Calu3 (cell line): Measurements from ENCODE around the gene GAREM1. TPM values are rescaled to one million over a fixed set of nuclear protein-coding genes. Genes with fewer than 3 reads are reported as not detected.

Experiments used
- BruUV-seq: library from RNA; stranded (reverse); fragments of 400-500 nt; replicated peaks from 2 replicates; lab custom pipeline; 2021; lab: Mats Ljungman, UMichigan
- CTCF ChIA-PET: fragments of 300-600 bp; sonication (Branson Sonifier 250); formaldehyde crosslinking; loops from one replicate; lab custom pipeline; 2022; ENCODE audit warnings: antibody characterized with exemption; lab: Charles Lee
- DNase-seq: peaks from one replicate; pipeline ENCODE4 v3.0.0; 2022
- H3K27ac Mint-ChIP-seq: one replicate; pipeline ENCODE4 v1.8.0; 2022; ENCODE audit warnings: mixed read lengths; ENCODE audit not compliant: unreplicated experiment
- H3K27me3 Mint-ChIP-seq: one replicate; pipeline ENCODE4 v1.8.0; 2022; ENCODE audit warnings: mixed read lengths; ENCODE audit not compliant: unreplicated experiment
- H3K36me3 Mint-ChIP-seq: one replicate; pipeline ENCODE4 v1.8.0; 2022; ENCODE audit warnings: mild to moderate bottlenecking, moderate library complexity, mixed read lengths; ENCODE audit not compliant: insufficient read depth, unreplicated experiment
- H3K4me1 Mint-ChIP-seq: one replicate; pipeline ENCODE4 v1.8.0; 2022; ENCODE audit warnings: mild to moderate bottlenecking, low read depth, mixed read lengths; ENCODE audit not compliant: unreplicated experiment
- H3K4me3 Mint-ChIP-seq: one replicate; pipeline ENCODE4 v1.8.0; 2022; ENCODE audit warnings: mild to moderate bottlenecking, low read depth, moderate library complexity, mixed read lengths; ENCODE audit not compliant: unreplicated experiment
- H3K9me3 Mint-ChIP-seq: one replicate; pipeline ENCODE4 v1.8.0; 2022; ENCODE audit warnings: low read depth, mixed read lengths; ENCODE audit not compliant: unreplicated experiment
- intact Hi-C: fragments of 100-400 bp; cut with micrococcal nuclease; formaldehyde crosslinking; loops from one replicate; pipeline ENCODE4 v1.10.0; 2022; ENCODE audit not compliant: unreplicated experiment
- total RNA-seq: library from RNA; stranded (reverse); gene quantifications from 2 replicates; pipeline ENCODE4 v1.2.3, GENCODE V29; 2022
- TF ChIP-seq, protein P1 (sequence below): fragments of 200-600 bp; IDR thresholded peaks from one replicate; pipeline ENCODE4 v1.8.0; 2022; ENCODE audit warnings: antibody characterized with exemption; ENCODE audit not compliant: unreplicated experiment

GAREM1 gene
- total RNA-seq, 1 experiment from 2014 or later, result 19.3 TPM

DNA sequence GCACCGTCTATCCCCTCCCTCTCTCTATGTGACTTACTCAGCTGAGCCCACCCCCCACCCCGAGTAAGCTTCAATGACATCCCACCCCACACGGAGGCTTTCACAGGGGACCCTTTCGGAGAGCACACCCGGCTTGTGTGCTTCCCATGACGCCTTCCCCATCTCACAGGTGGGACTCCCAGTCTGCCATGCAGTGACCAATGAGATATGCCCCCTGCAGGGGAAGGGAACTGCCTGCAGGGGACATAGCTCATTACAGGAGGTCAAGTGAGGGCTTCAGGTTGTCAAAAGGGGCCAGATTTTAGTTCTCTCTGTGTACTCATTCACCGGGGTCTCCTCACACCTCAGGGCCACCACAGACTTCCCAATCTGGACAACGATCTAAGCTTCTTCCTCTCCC lies 112.6 kb downstream of the GAREM1 start:
- Mint-ChIP-seq H3K27ac (no peak overlapping the region), H3K36me3 (no peaks in the 10 kb centered on the region), H3K4me3 (no peak overlapping the region), H3K4me1 (peaks cover 61% of the 10 kb centered on the region), H3K9me3 (peaks cover 2% of the 10 kb centered on the region), H3K27me3 (no peaks in the 10 kb centered on the region)
- CTCF ChIA-PET, result interaction anchor here (0.5 kb wide), 1 partner anchor 222 kb away, joined by 3 read pairs; no protein-coding TSS in a partner anchor
- DNase-seq, result no peak
- intact Hi-C loops, result no loop called here
- BruUV-seq, result no TSS peak
- TF ChIP-seq, protein P1, sequence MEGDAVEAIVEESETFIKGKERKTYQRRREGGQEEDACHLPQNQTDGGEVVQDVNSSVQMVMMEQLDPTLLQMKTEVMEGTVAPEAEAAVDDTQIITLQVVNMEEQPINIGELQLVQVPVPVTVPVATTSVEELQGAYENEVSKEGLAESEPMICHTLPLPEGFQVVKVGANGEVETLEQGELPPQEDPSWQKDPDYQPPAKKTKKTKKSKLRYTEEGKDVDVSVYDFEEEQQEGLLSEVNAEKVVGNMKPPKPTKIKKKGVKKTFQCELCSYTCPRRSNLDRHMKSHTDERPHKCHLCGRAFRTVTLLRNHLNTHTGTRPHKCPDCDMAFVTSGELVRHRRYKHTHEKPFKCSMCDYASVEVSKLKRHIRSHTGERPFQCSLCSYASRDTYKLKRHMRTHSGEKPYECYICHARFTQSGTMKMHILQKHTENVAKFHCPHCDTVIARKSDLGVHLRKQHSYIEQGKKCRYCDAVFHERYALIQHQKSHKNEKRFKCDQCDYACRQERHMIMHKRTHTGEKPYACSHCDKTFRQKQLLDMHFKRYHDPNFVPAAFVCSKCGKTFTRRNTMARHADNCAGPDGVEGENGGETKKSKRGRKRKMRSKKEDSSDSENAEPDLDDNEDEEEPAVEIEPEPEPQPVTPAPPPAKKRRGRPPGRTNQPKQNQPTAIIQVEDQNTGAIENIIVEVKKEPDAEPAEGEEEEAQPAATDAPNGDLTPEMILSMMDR, result no peak

DNA sequence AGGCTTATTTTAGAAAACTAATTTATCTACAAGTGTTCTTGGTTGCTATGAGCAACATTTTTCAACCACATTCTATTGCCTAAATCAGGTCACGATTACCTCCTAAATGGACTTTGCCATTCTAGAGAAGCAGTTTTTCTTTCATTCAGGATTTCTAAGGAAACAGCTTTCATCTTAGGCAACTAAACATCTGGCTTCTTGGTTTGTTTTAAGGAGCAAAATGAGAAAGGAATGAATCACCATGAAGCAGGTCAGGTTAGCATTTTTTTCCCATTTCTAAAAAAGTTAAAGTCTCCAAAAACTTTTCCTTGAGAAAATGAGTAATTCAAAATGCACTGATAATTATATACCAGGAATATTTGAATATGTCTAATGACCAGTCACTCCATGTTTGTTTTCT lies 114.8 kb downstream of the GAREM1 start:
- CTCF ChIA-PET, result interaction anchor here (1.1 kb wide), 1 partner anchor 65 kb away, joined by 8 read pairs; no protein-coding TSS in a partner anchor
- no peaks in the 10 kb centered on the region for H3K36me3 Mint-ChIP-seq
- BruUV-seq, result no TSS peak
- no peak overlapping the region for H3K4me3 Mint-ChIP-seq
- intact Hi-C loops, result no loop called here
- peaks cover 2% of the 10 kb centered on the region for H3K9me3 Mint-ChIP-seq
- H3K4me1 Mint-ChIP-seq, result peaks cover 63% of the 10 kb centered on the region
- TF ChIP-seq, protein P1, result no peak
- H3K27ac Mint-ChIP-seq, result no peak overlapping the region
- no peaks in the 10 kb centered on the region for H3K27me3 Mint-ChIP-seq
- DNase-seq, result no peak

DNA sequence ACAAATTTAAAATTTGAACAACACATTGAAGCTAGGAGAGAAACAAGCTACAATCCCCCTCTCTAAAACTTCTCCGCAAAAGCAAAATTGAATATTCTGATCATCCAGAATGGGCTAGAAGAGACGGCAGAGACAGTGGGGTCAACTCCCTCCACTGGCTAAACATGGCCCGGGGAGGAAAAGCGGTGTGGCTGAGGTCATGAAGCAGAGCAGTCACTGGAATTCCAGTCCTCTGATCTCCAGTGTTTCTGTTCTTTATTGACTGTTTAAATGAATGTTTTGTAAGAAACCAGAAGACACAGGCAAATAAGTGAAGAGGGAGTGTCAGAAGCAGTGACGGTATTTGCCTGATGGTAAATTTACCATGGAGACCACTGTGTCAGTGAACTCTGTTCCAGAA lies 116.2 kb downstream of the GAREM1 start:
- peak overlapping the region; percentile 29 for H3K27ac Mint-ChIP-seq
- no peak for DNase-seq
- CTCF ChIA-PET, result no interaction called here
- TF ChIP-seq, protein P1, result no peak
- peaks cover 66% of the 10 kb centered on the region for H3K4me1 Mint-ChIP-seq
- BruUV-seq, result no TSS peak
- H3K4me3 Mint-ChIP-seq, result no peak overlapping the region
- intact Hi-C loops, result loop anchor here (5.0 kb wide), 1 partner anchor 52 kb away; no protein-coding TSS in a partner anchor
- no peaks in the 10 kb centered on the region for H3K36me3 Mint-ChIP-seq
- H3K9me3 Mint-ChIP-seq, result no peaks in the 10 kb centered on the region
- H3K27me3 Mint-ChIP-seq, result no peaks in the 10 kb centered on the region

DNA sequence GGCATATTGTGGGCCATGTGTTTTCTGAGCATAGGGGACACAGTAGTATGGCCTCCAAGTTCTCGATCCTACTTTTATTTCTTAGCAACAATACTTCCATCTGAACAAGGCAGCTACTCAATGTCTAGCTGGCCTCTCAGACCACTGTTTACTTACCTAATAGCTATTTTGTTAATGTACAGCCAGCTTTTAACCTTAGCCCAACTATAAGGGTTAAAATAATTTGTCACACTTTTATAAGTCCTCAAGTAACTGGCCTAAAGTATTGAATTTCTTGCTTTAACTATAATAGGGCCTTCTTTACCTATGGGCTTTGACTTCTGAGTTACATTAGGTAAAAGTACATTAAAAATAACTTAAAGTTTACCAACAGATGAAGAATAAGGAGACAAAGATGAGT lies 117.4 kb downstream of the GAREM1 start:
- no TSS peak for BruUV-seq
- no peak for DNase-seq
- intact Hi-C loops, result loop anchor here (5.0 kb wide), 1 partner anchor 51 kb away; no protein-coding TSS in a partner anchor
- Mint-ChIP-seq H3K27ac (peak overlapping the region; percentile 27), H3K9me3 (no peaks in the 10 kb centered on the region), H3K4me3 (no peak overlapping the region), H3K27me3 (no peaks in the 10 kb centered on the region), H3K4me1 (peaks cover 66% of the 10 kb centered on the region), H3K36me3 (no peaks in the 10 kb centered on the region)
- TF ChIP-seq, protein P1, result no peak
- CTCF ChIA-PET, result no interaction called here
